OCI-LY7 (cell line): ENCODE data around the gene P2RX1. TPM values are rescaled to one million over a fixed set of nuclear protein-coding genes. Genes with fewer than 3 reads are reported as not detected.

Source experiments
- BruUV-seq: library from RNA; stranded (reverse); fragments of 400-500 nt; replicated peaks from 2 replicates; lab custom pipeline; 2021; lab: Mats Ljungman, UMichigan
- CTCF ChIA-PET: fragments of 300-600 bp; sonication (Branson Sonifier 250); formaldehyde crosslinking; loops from one replicate; lab custom pipeline; 2022; ENCODE audit warnings: antibody characterized with exemption; ENCODE audit not compliant: unreplicated experiment; lab: Charles Lee
- POLR2A ChIA-PET: fragments of 300-600 bp; sonication (Branson Sonifier 250); formaldehyde crosslinking; loops from one replicate; lab custom pipeline; 2022; ENCODE audit warnings: antibody characterized with exemption; lab: Charles Lee
- DNase-seq: peaks from one replicate; pipeline ENCODE4 v3.0.0-alpha.2; 2015; ENCODE audit warnings: low spot score
- H2AFZ ChIP-seq: fragments of 200-600 bp; sonication (generic), shearing (Covaris generic); 2 replicates; pipeline ENCODE4 v1.6.1; 2014; ENCODE audit warnings: mild to moderate bottlenecking, antibody characterized with exemption, low read length, moderate library complexity
- H3K27ac ChIP-seq: fragments of 200-600 bp; sonication (generic); 2 replicates; pipeline ENCODE4 v1.5.1; 2014; ENCODE audit warnings: mixed run types, low read depth, mild to moderate bottlenecking, moderate library complexity, low read length, inconsistent platforms; ENCODE audit not compliant: poor library complexity, severe bottlenecking
- H3K36me3 ChIP-seq: fragments of 200-600 bp; sonication (generic); 2 replicates; pipeline ENCODE4 v1.6.1; 2014; ENCODE audit warnings: mild to moderate bottlenecking, antibody characterized with exemption, low read length, moderate library complexity, mixed read lengths; ENCODE audit not compliant: insufficient read depth
- H3K4me1 ChIP-seq: fragments of 200-600 bp; sonication (generic); 2 replicates; pipeline ENCODE4 v1.5.1; 2014; ENCODE audit warnings: mild to moderate bottlenecking, low read length; ENCODE audit not compliant: insufficient read depth, poor library complexity, severe bottlenecking
- H3K4me2 ChIP-seq: fragments of 200-600 bp; sonication (generic); 2 replicates; pipeline ENCODE4 v1.6.1; 2014; ENCODE audit warnings: mild to moderate bottlenecking, low read length
- H3K4me3 ChIP-seq: fragments of 200-600 bp; sonication (generic); 2 replicates; pipeline ENCODE4 v1.5.1; 2014; ENCODE audit warnings: mild to moderate bottlenecking, low read depth, low read length; ENCODE audit not compliant: poor library complexity, severe bottlenecking
- H3K79me2 ChIP-seq: fragments of 200-600 bp; sonication (generic); 2 replicates; pipeline ENCODE4 v1.6.1; 2016; ENCODE audit warnings: low read depth, mild to moderate bottlenecking, low read length, moderate library complexity, mixed read lengths; ENCODE audit not compliant: insufficient read depth
- H3K9me2 ChIP-seq: fragments of 200-600 bp; sonication (generic); 2 replicates; pipeline ENCODE4 v1.6.1; 2016; ENCODE audit warnings: mild to moderate bottlenecking, low read length, mixed read lengths; ENCODE audit not compliant: insufficient read depth
- H3K9me3 ChIP-seq: fragments of 200-600 bp; sonication (generic); 2 replicates; pipeline ENCODE4 v1.6.1; 2014; ENCODE audit warnings: mild to moderate bottlenecking, mixed run types, low read length, mixed read lengths
- H4K20me1 ChIP-seq: fragments of 200-600 bp; sonication (generic); 2 replicates; pipeline ENCODE4 v1.6.1; 2014; ENCODE audit warnings: mild to moderate bottlenecking, antibody characterized with exemption, low read length, moderate library complexity, mixed read lengths; ENCODE audit not compliant: insufficient read depth
- CTCF ChIP-seq: fragments of 200-600 bp; sonication (generic); conservative IDR thresholded peaks from 2 replicates; pipeline ENCODE4 v1.5.1; 2014; ENCODE audit warnings: mild to moderate bottlenecking, antibody characterized with exemption, low read length, moderate library complexity, mixed read lengths
- EZH2phosphoT487 ChIP-seq: fragments of 200-600 bp; sonication (generic); IDR thresholded peaks from 2 replicates; pipeline ENCODE4 v1.6.1; 2018; ENCODE audit warnings: low read depth, borderline replicate concordance, mild to moderate bottlenecking, mixed run types, antibody characterized with exemption, low read length, moderate library complexity, mixed read lengths
- intact Hi-C: fragments of 100-400 bp; cut with micrococcal nuclease; formaldehyde crosslinking; loops from one replicate; pipeline ENCODE4 v1.10.0; 2022; ENCODE audit not compliant: unreplicated experiment
- total RNA-seq, 2 experiments: library from RNA; depleted of rRNA in 1 of 2; stranded (reverse); fragments of >200 nt in 1 of 2; shearing (Covaris generic) in 1 of 2; gene quantifications; 2 replicates each; pipeline ENCODE4 v1.2.3, GENCODE V29; 2014 to 2022

Gene P2RX1
- total RNA-seq, 2 experiments from 2014 or later = 0.69 to 4.5 TPM

GRCh38 chr17:3900646-3901045, 15.6 kb downstream of the P2RX1 start:
- no peaks in the 10 kb centered on the region for H3K9me3 ChIP-seq
- H3K4me3 ChIP-seq = no peak overlapping the region
- H2AFZ ChIP-seq = no peak overlapping the region
- no peaks in the 10 kb centered on the region for H3K9me2 ChIP-seq
- H3K36me3 ChIP-seq = no peaks in the 10 kb centered on the region
- no peaks in the 10 kb centered on the region for H3K79me2 ChIP-seq
- no peak for TF ChIP-seq CTCF
- no peak for TF ChIP-seq EZH2phosphoT487
- DNase-seq = no peak
- H3K4me2 ChIP-seq = no peak overlapping the region
- POLR2A ChIA-PET = interaction anchor here (0.5 to 0.6 kb wide), 2 partner anchors 55 to 199 kb away, joined by 3 read pairs; partner anchors contain the start of gene NCBP3
- CTCF ChIA-PET = no interaction called here
- H4K20me1 ChIP-seq = no peaks in the 10 kb centered on the region
- intact Hi-C loops = no loop called here
- no TSS peak for BruUV-seq
- H3K4me1 ChIP-seq = peaks cover 29% of the 10 kb centered on the region
- no peak overlapping the region for H3K27ac ChIP-seq

GRCh38 chr17:3897731-3898130, 18.5 kb downstream of the P2RX1 start:
- no peaks in the 10 kb centered on the region for H3K79me2 ChIP-seq
- no peaks in the 10 kb centered on the region for H4K20me1 ChIP-seq
- CTCF ChIA-PET = interaction anchor here (0.7 to 1.0 kb wide), 2 partner anchors 16 to 160 kb away, joined by 3 read pairs; no protein-coding TSS in a partner anchor
- no peak for TF ChIP-seq CTCF
- no peak for TF ChIP-seq EZH2phosphoT487
- no peaks in the 10 kb centered on the region for H3K36me3 ChIP-seq
- H3K4me3 ChIP-seq = no peak overlapping the region
- H3K27ac ChIP-seq = no peak overlapping the region
- no peak overlapping the region for H2AFZ ChIP-seq
- peaks cover 30% of the 10 kb centered on the region for H3K4me1 ChIP-seq
- no peaks in the 10 kb centered on the region for H3K9me3 ChIP-seq
- intact Hi-C loops = loop anchor here (2.0 kb wide), 1 partner anchor 13 kb away; no protein-coding TSS in a partner anchor
- no TSS peak for BruUV-seq
- H3K9me2 ChIP-seq = no peaks in the 10 kb centered on the region
- POLR2A ChIA-PET = interaction anchor here (1.4 kb wide), 1 partner anchor 13 kb away, joined by 5 read pairs; no protein-coding TSS in a partner anchor
- H3K4me2 ChIP-seq = no peak overlapping the region
- DNase-seq = no peak

- Histone ChIP-seq H4K20me1 (no peaks in the 10 kb centered on the region), H3K36me3 (no peaks in the 10 kb centered on the region), H3K27ac (peak overlapping the region; percentile 18), H3K4me1 (peaks cover 35% of the 10 kb centered on the region), H3K9me2 (no peaks in the 10 kb centered on the region), H2AFZ (peak overlapping the region; percentile 89), H3K9me3 (no peaks in the 10 kb centered on the region), H3K4me3 (no peak overlapping the region), H3K4me2 (peak overlapping the region; percentile 51), H3K79me2 (no peaks in the 10 kb centered on the region)
- DNase-seq = peak; percentile 77
- TF ChIP-seq EZH2phosphoT487 (no peak), CTCF (no peak)
- POLR2A ChIA-PET = interaction anchor here (0.8 to 1.4 kb wide), 2 partner anchors 14 to 68 kb away, joined by 3 to 5 read pairs; no protein-coding TSS in a partner anchor
- CTCF ChIA-PET = interaction anchor here (0.6 to 1.0 kb wide), 2 partner anchors 17 to 530 kb away, joined by 3 to 5 read pairs; no protein-coding TSS in a partner anchor
- intact Hi-C loops = loop anchor here (2.0 kb wide), 1 partner anchor 14 kb away; no protein-coding TSS in a partner anchor
- no TSS peak for BruUV-seq
These were observed 19.4 kb downstream of the P2RX1 start for GRCh38 chr17:3896968-3897235.
